Natural killer cell treated with Interleukin-12 subunit alpha and Interleukin-12 subunit beta and Interleukin-15 and Interleukin-18, amount 100 ng/mL, for 72 hours (primary cell): ENCODE measurements around the gene POLR3B. TPM values are rescaled to one million over a fixed set of nuclear protein-coding genes. Genes with fewer than 3 reads are reported as not detected.

ENCODE experiments used
- ATAC-seq, 2 donors: fragments of 150-1000 bp; cut with Tn5 transposase in 1 of 2; sonication (Bioruptor Pico), chemical (Tn5 transposase) in 1 of 2; 2 replicates each; pipeline ENCODE4 v1.10.0; 2021
- DNase-seq: peaks from one replicate; pipeline ENCODE4 v3.0.0; 2022; ENCODE audit warnings: low spot score
- H3K27ac Mint-ChIP-seq, 2 donors: 1 replicate in 1 of 2; 2 replicates in 1 of 2; pipeline ENCODE4 v1.8.0; 2022; ENCODE audit warnings: mixed read lengths in 2 of 2, mild to moderate bottlenecking in 1 of 2, moderate library complexity in 1 of 2
- H3K27me3 Mint-ChIP-seq, 2 donors: 1 replicate in 1 of 2; 2 replicates in 1 of 2; pipeline ENCODE4 v1.8.0; 2022; ENCODE audit warnings: mixed read lengths in 2 of 2
- H3K36me3 Mint-ChIP-seq: one replicate; pipeline ENCODE4 v1.8.0; 2022; ENCODE audit warnings: mixed read lengths
- H3K4me1 Mint-ChIP-seq, 2 donors: 1 replicate in 1 of 2; 2 replicates in 1 of 2; pipeline ENCODE4 v1.8.0; 2022; ENCODE audit warnings: low read depth in 2 of 2, mixed read lengths in 2 of 2, mild to moderate bottlenecking in 1 of 2
- H3K4me3 Mint-ChIP-seq: one replicate; pipeline ENCODE4 v1.8.0; 2022; ENCODE audit warnings: mixed read lengths
- H3K9me3 Mint-ChIP-seq: 2 replicates; pipeline ENCODE4 v1.8.0; 2022; ENCODE audit warnings: mixed read lengths
- total RNA-seq, 2 donors: library from RNA; stranded (reverse); gene quantifications; one replicate each; pipeline ENCODE4 v1.2.3, GENCODE V29; 2022

Gene POLR3B
- total RNA-seq, 2 donors from 2014 or later = 9.0 to 12.3 TPM

DNA sequence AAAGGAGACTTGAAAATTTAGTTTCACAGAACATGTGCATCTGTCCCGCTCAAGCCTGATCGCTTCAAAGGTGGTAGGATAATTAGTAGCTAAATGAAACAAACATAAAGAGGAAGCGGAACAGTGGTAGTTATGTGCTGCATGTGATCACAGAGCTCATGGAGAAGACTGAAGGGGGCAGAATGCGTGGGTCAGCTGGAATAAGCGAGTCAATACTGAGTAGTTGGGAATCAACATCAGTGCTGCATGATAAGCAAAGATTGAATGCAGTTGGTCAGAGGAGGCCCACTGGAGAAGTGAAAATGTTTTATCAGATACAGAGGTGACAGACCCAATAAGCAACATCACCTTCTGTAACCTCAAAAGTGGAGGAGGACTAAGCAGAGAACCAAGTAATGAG, 130.1 kb downstream of the POLR3B start:
- no peaks in the 10 kb centered on the region for H3K9me3 Mint-ChIP-seq
- H3K4me3 Mint-ChIP-seq = no peak overlapping the region
- H3K4me1 Mint-ChIP-seq = peaks cover 0 to 2% of the 10 kb centered on the region in 2 donors
- H3K36me3 Mint-ChIP-seq = no peaks in the 10 kb centered on the region
- ATAC-seq = no peak
- H3K27me3 Mint-ChIP-seq = no peaks in the 10 kb centered on the region
- H3K27ac Mint-ChIP-seq = no peak overlapping the region
- DNase-seq = no peak

- Mint-ChIP-seq H3K27me3 (no peaks in the 10 kb centered on the region), H3K4me3 (no peak overlapping the region), H3K9me3 (no peaks in the 10 kb centered on the region), H3K36me3 (no peaks in the 10 kb centered on the region), H3K4me1 (peaks cover 0 to 2% of the 10 kb centered on the region in 2 donors), H3K27ac (no peak overlapping the region)
- DNase-seq (no peak), ATAC-seq (no peak)
Observed at GRCh38 chr12:106488884-106489283, 131.3 kb downstream of the POLR3B start.

DNA sequence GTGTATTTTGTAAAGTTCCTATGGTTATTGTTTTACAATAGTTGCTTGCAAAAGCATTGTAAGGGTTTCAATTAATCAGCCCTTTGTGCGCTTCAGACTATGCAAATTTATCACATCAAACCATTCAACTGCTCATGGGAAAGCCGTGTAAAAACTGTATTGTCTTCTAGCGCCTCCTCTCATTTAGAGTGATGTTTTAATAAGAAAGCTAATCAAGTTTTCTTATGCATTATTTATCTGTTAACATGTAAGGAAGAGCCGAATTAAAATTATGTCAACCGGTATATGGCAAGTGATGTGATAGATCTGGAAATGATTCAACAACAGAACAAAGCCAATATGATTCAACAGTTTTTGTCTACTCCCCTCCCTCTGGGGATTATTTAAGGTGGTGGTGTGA, 132.7 kb downstream of the POLR3B start:
- H3K27me3 Mint-ChIP-seq = no peaks in the 10 kb centered on the region
- no peaks in the 10 kb centered on the region for H3K36me3 Mint-ChIP-seq
- H3K9me3 Mint-ChIP-seq = no peaks in the 10 kb centered on the region
- DNase-seq (no peak), ATAC-seq (no peak)
- H3K4me3 Mint-ChIP-seq = no peak overlapping the region
- no peak overlapping the region for H3K27ac Mint-ChIP-seq
- H3K4me1 Mint-ChIP-seq = peaks cover 0 to 2% of the 10 kb centered on the region in 2 donors

GRCh38 chr12:106492857-106493256, 135.3 kb downstream of the POLR3B start:
- Mint-ChIP-seq H3K27me3 (no peaks in the 10 kb centered on the region), H3K9me3 (no peaks in the 10 kb centered on the region), H3K4me3 (no peak overlapping the region)

DNA sequence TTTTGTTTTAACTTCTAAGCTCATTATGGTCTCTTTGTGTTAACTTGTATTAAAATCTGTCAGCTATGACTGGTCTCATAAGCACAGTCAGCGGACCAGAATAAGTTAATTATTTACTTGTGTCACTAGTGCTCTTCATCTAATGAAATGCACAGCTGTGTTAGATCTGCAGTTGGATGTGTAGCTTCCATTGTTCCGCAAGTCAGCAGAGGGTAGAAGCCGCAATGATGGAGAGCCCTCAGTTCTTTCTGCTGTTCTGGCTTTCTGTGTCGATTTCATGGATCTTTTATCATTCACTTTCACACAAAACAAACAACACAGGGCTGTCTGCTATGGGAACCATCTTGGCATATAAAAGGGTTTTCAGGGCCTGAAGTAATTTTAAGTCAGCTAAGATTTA, 136.0 kb downstream of the POLR3B start:
- no peaks in the 10 kb centered on the region for H3K27me3 Mint-ChIP-seq
- H3K36me3 Mint-ChIP-seq = peaks cover 4% of the 10 kb centered on the region
- H3K27ac Mint-ChIP-seq = no peak overlapping the region
- ATAC-seq (no peak), DNase-seq (no peak)
- H3K4me3 Mint-ChIP-seq = no peak overlapping the region
- peaks cover 0 to 4% of the 10 kb centered on the region in 2 donors for H3K4me1 Mint-ChIP-seq
- H3K9me3 Mint-ChIP-seq = no peaks in the 10 kb centered on the region

More at GRCh38 chr12:106492857-106493256, 135.3 kb downstream of the POLR3B start:
- Mint-ChIP-seq H3K27ac (no peak overlapping the region), H3K36me3 (peaks cover 4% of the 10 kb centered on the region), H3K4me1 (peaks cover 0 to 1% of the 10 kb centered on the region in 2 donors)
- ATAC-seq (no peak), DNase-seq (no peak)

DNA sequence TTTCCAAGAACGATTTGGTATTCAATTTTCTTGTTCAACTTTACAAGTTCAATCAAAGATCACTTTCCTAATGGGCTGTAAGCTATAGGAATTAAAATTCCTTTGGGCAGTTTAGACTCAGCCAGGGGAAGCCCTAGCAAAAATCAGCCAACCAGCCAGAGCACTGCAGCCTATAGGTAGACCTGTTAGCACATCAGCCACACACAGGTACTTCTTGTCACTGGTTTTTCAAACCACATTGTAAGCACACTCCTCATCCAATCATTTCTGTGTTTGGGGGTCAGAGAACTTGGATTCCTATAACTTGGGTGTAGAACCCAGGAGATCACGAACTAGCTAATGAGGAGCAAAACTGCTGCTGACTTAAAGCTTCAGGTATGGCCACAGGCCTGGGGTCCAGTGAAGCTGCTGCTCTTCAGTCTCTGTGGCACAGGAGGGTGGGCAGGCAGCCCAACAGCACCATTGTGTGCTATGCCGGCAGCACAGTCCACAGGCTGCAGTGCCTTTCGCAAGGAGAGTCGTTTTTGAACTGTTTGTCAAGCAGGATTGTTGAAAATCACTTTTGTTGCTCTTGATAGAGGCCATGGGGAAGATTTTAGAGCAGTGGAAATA, 137.9 kb downstream of the POLR3B start:
- Mint-ChIP-seq H3K27ac (no peak overlapping the region), H3K4me3 (no peak overlapping the region)
- ATAC-seq = no peak

GRCh38 chr12:106498056-106498455, 140.5 kb downstream of the POLR3B start:
- peaks cover 4% of the 10 kb centered on the region for H3K36me3 Mint-ChIP-seq
- ATAC-seq = no peak
- H3K9me3 Mint-ChIP-seq = no peaks in the 10 kb centered on the region
- no peak overlapping the region for H3K4me3 Mint-ChIP-seq
- DNase-seq = no peak
- H3K27me3 Mint-ChIP-seq = no peaks in the 10 kb centered on the region
- no peak overlapping the region for H3K27ac Mint-ChIP-seq
- peaks cover 0 to 4% of the 10 kb centered on the region in 2 donors for H3K4me1 Mint-ChIP-seq

More for the DNA sequence above, 137.9 kb downstream of the POLR3B start:
- H3K9me3 Mint-ChIP-seq = no peaks in the 10 kb centered on the region
- no peaks in the 10 kb centered on the region for H3K27me3 Mint-ChIP-seq
- no peak for DNase-seq
- peaks cover 0 to 4% of the 10 kb centered on the region in 2 donors for H3K4me1 Mint-ChIP-seq
- H3K36me3 Mint-ChIP-seq = peaks cover 4% of the 10 kb centered on the region

DNA sequence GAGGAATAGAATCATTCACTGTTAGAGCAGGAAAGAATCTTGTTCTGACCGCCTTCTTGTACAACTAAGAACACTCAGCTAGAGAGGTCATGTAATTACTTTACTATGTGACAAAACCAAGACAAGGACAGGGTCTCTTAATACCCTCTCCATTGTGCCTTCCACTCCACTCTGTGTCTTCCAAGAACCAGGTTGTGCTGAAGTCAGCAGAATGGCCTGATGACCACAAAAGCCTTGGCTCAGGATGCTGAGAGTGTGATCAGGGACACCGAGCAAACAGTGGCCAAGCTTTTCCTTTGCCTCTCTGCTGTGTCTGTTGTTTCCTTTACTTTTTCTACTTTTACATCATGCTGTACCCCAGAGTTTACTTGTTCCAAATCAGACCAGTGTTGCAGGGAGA, 142.1 kb downstream of the POLR3B start:
- no peak overlapping the region for H3K4me3 Mint-ChIP-seq
- no peaks in the 10 kb centered on the region for H3K9me3 Mint-ChIP-seq
- DNase-seq (no peak), ATAC-seq (no peak)
- H3K27ac Mint-ChIP-seq = no peak overlapping the region
- H3K4me1 Mint-ChIP-seq = peaks cover 0 to 4% of the 10 kb centered on the region in 2 donors
- H3K36me3 Mint-ChIP-seq = peaks cover 4% of the 10 kb centered on the region
- no peaks in the 10 kb centered on the region for H3K27me3 Mint-ChIP-seq

GRCh38 chr12:106506691-106507090, 149.1 kb downstream of the POLR3B start:
- Mint-ChIP-seq H3K27ac (no peak overlapping the region), H3K27me3 (no peaks in the 10 kb centered on the region), H3K4me3 (no peak overlapping the region), H3K9me3 (no peaks in the 10 kb centered on the region), H3K36me3 (peaks cover 7% of the 10 kb centered on the region), H3K4me1 (no peaks in the 10 kb centered on the region)
- DNase-seq = no peak
- ATAC-seq = no peak

- DNase-seq = no peak
- Mint-ChIP-seq H3K4me3 (no peak overlapping the region), H3K27me3 (no peaks in the 10 kb centered on the region), H3K4me1 (no peaks in the 10 kb centered on the region), H3K36me3 (peaks cover 7% of the 10 kb centered on the region), H3K9me3 (peaks cover 3% of the 10 kb centered on the region), H3K27ac (no peak overlapping the region)
- no peak for ATAC-seq
Observed at GRCh38 chr12:106508966-106509365, 151.4 kb downstream of the POLR3B start.

- ATAC-seq = peak; percentile 13 to 50
- Mint-ChIP-seq H3K27me3 (no peaks in the 10 kb centered on the region), H3K4me1 (no peaks in the 10 kb centered on the region), H3K4me3 (no peak overlapping the region), H3K27ac (no peak overlapping the region), H3K9me3 (peaks cover 3% of the 10 kb centered on the region), H3K36me3 (peaks cover 7% of the 10 kb centered on the region)
- DNase-seq = no peak
Observed at GRCh38 chr12:106511365-106511764, 153.8 kb downstream of the POLR3B start.

GRCh38 chr12:106517314-106517713, 159.8 kb downstream of the POLR3B start:
- H3K9me3 Mint-ChIP-seq = peaks cover 3% of the 10 kb centered on the region
- H3K36me3 Mint-ChIP-seq = no peaks in the 10 kb centered on the region
- no peaks in the 10 kb centered on the region for H3K4me1 Mint-ChIP-seq
- H3K27ac Mint-ChIP-seq = no peak overlapping the region
- ATAC-seq = no peak
- DNase-seq = no peak
- no peak overlapping the region for H3K4me3 Mint-ChIP-seq
- peaks cover 8 to 17% of the 10 kb centered on the region in 2 donors for H3K27me3 Mint-ChIP-seq

DNA sequence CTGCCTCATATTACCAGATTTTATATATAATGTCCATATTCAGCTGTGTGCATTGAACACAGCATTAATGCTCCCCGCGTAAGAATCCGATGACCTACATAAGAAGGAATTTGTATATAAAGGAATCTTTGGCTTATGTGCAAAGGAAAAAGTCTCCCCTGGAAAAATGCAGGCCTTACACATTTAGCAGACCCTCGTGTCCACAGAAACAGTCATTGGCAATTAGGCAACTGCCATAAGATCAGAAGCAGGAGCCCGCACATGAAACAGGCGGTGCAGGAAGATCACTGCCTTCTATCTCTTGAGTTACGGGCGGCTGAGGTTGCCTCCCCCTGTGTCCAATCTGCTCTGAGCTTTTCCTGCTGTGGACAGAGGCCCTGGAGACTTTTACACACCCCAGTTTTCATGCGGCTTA, 162.1 kb downstream of the POLR3B start:
- DNase-seq (no peak), ATAC-seq (no peak)
- Mint-ChIP-seq H3K36me3 (no peaks in the 10 kb centered on the region), H3K27ac (no peak overlapping the region), H3K4me3 (no peak overlapping the region), H3K9me3 (no peaks in the 10 kb centered on the region), H3K27me3 (peaks cover 10 to 40% of the 10 kb centered on the region in 2 donors), H3K4me1 (no peaks in the 10 kb centered on the region)

- Mint-ChIP-seq H3K27me3 (peaks cover 10 to 40% of the 10 kb centered on the region in 2 donors), H3K36me3 (no peaks in the 10 kb centered on the region), H3K4me3 (no peak overlapping the region), H3K9me3 (no peaks in the 10 kb centered on the region), H3K27ac (no peak overlapping the region), H3K4me1 (no peaks in the 10 kb centered on the region)
- ATAC-seq (no peak), DNase-seq (no peak)
Observed at GRCh38 chr12:106521901-106522300, 164.4 kb downstream of the POLR3B start.

DNA sequence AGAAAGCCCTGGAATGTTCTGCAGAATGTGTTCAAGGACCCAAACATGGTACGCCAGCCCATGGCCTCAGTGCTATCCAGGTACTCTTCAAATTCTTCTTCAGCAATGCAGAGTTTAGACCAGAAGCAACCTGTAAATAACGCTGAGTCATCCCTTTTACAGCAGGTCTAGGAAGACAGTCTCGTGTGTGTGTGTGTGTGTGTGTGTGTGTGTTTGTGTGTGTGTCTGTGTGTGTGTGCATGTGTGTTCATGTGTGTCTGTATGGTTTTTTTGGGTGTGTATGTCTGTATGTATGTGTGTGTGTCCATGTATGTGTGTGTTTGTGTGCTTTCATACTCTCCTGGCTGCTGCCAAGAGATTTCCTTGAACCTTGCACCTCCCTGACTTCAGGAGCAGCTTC, 165.2 kb downstream of the POLR3B start:
- ATAC-seq (no peak), DNase-seq (no peak)
- Mint-ChIP-seq H3K36me3 (no peaks in the 10 kb centered on the region), H3K4me3 (no peak overlapping the region), H3K4me1 (no peaks in the 10 kb centered on the region), H3K9me3 (no peaks in the 10 kb centered on the region), H3K27ac (no peak overlapping the region), H3K27me3 (peaks cover 10 to 44% of the 10 kb centered on the region in 2 donors)
